HG02938 (cell line): ENCODE results near the gene TRPV2.

Experiments used
- ATAC-seq: cut with Tn5 transposase; IDR thresholded peaks from one replicate; pipeline ENCODE4 v1.9.1; 2021; ENCODE audit warnings: mild to moderate bottlenecking, moderate library complexity; ENCODE audit not compliant: unreplicated experiment

Gene TRPV2

DNA sequence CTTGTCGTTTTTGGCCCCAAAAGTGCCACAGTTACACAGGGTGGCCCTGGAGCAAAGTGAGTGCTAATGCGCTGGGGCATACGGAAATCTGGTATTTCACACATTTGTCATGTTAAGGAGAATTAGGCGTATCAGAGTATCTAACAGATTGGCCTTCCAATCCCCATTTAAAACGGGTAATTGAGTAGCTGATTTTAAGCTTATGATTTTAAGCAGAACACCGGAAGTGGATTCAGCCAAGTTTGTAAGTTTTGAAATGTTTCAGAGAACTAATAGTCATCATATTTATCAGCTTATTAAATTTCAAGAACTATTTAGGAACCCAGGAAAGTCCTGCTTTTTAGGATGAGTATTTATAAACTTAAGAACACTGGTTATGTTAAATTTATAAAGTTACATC is 57.2 kb downstream of the TRPV2 start:
- no peak for ATAC-seq

DNA sequence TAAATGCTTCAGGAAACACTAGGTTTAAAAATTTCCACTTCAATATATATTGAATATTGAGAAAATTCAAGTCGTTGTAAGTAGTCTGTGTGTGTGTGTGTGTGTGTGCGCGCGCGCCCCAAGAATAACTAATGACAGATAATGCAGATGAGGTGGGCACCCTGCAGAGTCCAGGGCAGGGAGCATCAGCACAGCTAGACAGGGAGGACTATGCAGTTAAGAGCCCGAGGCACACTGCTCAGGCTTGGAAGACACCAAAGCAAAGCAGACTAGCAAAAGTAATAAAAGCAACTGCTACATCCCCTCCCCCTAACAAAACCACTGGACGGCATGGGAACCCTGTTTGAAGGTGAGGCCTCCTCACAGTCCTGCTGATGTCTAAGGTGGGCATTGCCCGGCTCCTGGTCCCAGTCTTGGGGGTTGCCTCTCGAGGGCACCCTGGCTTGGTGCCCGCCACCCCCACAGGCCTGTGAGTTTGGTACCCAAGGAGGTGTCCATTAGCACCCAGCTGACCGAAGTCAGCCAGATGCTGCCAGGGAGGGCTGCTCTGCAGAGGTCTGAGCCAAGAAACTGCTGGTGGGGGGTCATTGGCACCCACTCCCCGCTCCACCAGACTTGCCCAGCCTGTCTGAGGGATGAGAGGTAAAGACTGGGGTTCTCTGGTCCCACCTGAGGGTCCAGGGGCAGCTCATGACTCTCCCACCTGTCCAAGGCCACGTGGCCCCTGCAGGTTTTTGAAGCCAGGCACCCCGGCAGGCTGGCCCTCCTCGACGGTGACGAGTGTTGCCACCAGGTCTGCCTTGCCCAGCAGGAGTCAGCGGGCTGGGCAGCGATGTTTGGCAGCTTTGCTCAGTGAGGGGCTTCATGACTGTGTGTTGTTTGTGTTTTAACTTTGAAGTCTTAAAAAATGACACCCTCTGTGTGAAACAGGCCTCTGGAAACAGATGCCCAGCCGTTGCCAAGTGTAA is 58.0 kb downstream of the TRPV2 start:
- ATAC-seq = no peak

DNA sequence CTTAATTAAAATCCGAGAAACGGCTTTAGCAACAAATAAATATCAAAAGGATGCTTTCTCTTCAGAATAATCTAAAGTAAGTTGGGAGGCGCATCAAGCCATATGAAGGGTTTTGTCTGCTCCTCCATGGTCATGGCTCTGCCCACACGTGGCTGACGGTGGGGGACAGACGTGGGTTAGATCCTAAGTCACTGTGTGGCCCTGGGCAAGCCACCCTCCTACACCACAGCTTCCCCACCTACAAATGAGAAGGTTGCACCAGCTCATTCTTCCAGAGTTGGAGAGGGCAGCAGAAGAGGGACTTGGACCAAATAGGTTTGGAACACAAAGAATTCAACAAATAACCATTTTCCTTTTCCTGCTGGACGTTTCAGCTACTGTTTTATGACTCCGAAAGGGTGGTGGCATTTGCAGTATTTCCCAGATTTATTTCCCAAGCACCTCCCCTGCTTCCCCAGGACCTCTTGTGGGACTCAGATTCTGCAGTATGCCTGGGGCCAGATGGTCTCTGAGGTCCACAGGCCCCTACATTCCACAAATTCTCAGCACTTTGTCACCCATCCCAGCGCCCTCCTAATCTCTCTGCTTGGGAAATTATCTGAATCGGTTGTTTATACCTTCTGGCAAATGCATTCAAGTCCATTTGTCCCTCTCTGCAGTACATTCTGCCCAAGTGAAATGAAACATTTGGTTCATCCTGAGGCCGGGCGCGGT is 58.8 kb downstream of the TRPV2 start:
- ATAC-seq = no peak

DNA sequence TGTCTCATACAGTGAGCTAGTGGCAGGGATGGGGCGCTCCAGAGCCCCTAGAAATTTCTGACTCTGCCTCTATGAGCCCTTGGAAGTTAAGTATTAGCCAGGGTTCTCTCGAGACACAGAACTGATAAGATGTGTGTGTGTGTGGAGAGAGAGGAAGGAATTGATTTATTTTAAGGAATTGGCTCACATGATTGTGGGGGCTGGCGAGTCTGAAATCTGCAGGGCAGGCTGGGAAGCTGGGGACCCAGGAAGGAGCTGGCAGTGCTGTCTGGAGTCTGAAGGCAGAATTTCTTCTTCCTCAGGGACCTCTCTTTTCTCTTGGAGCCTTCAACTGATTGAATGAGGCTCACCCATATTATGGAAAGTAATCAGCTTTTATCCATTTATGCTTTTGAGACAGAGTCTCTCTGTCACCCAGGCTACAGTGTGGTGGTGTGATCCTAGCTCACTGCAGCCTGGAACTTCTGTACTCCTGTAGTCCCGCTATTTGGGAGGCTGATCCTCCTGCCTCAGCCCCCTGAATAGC is 59.9 kb downstream of the TRPV2 start:
- ATAC-seq = no peak

DNA sequence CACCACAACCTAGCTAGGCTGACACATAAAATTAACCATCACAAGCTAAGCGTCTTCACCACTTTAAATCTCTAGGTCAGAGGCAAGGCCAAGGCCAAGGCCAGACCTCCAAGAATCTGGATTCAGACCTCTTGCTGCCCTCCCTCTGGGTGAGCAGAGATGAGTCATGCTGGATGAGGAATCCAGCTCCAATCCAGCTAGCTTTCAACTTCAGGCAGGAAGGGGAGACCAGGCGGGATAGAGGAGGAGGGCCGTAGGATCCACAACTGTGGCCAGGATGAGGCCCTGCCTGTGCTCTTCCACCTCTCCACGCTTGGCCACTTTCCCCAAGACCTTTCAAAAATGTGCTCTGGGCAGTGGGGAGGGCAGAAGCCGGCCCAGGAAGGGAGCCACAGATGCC is 61.9 kb downstream of the TRPV2 start:
- no peak for ATAC-seq

DNA sequence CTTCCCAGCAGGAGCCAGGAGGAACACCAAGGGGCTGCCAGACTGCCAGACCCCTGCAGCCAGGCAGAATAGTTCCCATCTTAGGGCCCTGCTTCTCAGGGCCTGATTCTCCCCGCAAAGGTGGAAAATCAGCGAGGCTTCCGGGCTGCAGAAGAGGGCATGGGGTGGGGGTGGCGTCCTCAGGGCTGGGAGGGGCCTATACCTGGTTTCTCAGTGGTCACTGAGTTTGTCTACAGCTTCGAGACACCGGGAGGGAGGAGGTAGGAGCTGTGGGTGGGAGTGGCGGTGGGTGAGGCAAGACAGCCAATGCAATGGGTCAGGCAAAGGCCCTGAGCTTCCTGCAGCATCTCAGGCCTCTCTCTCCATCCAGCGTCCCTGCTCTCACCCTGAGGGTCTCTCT is 62.3 kb downstream of the TRPV2 start:
- no peak for ATAC-seq

DNA sequence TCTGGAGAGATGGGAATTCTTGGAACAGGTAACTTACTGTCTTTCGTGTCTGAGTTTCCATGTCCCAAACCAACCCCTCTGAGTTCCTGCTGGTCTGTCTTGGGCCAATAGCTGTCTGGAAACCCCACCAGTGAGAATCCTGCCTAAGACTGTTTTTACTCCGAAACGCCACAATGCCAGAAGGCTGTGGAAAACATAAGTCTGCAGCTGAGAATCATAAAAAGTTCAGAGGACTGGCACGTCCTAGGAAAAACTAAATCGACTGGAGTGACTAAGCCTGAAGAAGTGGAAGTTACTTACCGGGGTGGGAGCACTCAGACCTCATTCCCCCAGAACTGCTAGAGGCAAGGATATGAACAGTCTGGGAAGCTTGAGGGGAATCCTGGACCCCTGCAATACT is 63.3 kb downstream of the TRPV2 start:
- no peak for ATAC-seq

DNA sequence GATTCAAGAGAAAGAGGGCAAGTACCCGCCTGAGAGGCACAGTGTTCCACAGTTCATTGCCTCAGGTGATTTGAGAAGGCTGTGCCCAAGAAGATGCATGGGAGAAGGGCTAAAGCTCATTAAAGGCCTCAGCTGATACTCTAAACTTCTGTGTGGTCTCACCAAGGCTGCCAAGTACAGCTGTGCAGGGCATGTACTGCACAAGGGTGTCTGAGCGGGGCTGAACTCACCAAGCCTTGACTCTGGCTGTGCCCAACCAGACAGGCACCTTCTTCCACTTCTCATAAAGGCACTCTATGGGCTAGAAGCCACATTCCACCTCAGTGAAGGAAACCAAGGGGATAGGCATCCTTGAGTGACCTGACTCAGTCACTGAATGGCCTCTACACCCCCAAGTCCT is 63.9 kb downstream of the TRPV2 start:
- ATAC-seq = no peak

DNA sequence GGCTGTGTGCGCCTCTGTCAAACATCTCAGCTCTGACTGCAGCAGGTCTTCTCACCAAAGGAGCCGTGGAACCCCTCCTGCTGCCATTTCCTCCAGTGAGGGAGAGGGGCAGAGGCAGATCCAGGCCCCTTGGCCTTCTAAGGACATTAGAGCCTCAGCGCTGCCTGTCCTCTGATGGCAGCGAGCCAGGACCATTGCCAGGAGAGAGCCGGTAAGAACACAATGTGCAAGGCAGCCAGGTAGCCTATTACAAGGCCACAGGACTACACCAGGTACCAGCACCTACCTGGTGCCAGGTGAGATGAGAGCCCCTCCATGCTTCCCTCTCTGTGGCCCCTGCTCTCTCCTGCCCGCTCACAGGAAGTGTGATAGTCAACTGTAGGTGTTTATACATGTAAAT is 65.6 kb downstream of the TRPV2 start:
- no peak for ATAC-seq

DNA sequence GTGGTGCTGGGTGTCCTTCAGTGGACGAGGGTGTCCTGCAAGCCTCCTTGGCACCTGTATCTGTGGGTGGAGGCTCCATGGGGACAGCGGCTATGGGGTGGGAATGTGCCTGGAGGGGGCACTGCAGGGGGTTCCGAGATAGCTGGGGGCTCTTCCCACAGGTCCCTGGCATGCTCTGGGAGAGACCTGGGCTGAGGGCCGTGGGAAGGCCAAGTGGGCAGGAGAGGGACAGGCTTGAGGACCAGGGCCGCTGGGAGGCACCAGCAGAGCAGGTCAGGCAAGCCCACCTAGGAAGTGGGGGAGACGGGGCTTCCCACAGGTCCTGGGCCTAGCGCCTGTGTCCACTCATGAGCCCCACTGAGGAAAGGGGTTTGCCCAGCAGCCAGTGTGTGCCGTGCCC is 66.9 kb downstream of the TRPV2 start:
- ATAC-seq = no peak

DNA sequence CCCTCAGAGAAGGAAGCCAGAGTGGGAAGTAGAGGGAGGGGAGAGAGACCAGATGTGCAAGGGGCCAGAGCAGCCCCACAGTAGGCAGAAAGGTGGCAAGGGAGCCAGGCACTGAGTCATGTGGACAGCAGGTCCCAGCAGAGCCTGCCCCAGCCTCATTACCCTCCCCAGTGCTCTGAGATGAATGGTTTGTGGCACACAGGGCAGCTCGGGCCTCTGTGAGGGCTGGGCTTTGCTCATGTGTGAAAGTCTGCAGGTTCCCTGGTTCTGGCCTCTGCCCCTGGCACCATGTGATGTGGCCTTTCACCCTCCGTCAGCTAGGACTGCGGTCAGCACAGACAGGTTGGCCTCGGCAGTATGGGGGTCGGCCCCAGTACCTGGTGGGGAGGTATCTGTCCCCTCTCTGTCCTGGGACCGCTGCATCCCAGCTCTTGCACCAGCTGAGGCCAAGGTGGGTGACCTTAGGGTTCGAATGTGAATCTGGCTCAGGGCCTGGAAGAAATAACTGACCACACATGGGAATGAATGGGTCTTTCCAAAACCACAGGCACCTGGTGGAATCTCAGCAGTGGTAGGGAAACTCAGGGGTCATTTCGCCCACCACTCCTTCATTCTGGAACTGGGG is 67.8 kb downstream of the TRPV2 start:
- ATAC-seq = no peak

DNA sequence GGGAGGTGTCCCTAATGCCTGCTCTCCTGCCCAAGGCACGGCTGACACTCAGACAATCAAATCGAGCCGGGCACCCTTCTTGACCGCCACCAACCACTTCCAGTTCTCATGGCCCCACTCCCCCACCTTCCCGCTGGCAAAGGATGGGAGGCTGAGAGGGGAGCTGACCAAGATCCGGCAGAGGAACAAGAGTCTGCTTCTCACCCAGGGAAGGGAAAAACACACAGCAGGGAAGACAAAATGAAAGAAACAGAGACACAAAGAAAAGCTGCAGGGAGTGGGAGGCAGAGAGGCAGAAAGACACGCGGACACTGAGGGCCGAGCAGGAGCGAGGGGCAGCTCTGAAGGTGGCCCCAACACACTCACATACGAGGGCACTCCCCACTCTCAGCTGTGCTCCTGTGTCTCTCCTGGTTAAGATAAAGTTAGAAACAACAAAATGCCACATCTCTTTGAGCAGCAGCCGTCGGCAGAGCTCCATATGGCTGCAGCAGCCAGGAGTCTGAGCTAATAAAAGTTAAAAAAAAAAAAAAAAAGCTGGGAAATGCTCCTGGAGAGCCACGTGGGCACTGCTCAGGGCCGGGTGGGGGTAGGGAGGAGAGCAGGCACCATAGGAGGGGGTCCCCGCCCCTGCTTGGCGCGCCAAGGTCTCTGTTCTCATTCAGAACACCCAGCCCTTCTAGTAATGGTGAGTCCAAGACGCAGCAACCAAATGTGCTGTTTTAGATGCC is 69.2 kb downstream of the TRPV2 start:
- no peak for ATAC-seq
